ENCODE results near the gene ATP6AP1. TPM values are rescaled to one million over a fixed set of nuclear protein-coding genes. Genes with fewer than 3 reads are reported as not detected.

ATP6AP1 gene
- polyA plus RNA-seq, 4 donors = 90.0 to 165 (median 151) TPM

DNA sequence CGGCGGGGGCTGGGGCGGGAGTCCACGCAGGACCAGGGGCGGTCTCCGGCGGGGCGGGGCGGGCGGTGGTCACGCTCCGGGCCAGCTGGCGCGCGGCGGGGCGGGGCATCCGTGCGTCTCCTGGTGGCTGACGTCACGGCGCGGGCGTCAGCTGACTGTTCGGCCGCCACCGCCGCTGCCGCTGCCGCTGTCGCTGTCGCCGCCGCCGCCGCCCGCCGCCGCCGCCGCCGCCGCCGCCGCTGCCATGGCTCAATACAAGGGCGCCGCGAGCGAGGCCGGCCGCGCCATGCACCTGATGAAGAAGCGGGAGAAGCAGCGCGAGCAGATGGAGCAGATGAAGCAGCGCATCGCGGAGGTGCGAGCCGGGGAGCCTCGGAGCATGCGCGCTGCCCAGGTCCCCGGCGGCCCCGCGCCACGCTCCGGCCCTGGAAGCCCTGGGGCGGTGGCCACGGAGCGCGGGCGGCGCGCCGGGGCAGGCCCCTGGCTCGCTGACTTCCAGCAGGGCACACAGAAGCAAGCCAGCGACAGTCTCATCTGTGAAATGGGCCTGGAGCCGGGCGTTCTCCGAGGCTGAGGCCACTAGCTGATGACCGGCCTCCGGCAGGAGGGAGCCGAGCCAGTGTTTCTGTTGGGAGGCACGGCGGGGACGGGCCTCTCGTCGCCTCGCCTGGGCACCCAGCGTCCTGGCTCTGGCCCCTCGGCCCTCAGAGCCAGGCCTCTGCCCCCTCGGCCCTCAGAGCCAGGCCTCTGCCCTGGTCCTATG lies 15.7 kb downstream of the ATP6AP1 start, which contains the start of gene FAM50A:
Gene FAM50A, plus strand, starts transcription at position 150 of the 763 bp plus-strand sequence. Its CDS starts 95 bp downstream, at position 245.
- no peak for DNase-seq (ENCODE audit: low read depth in 4 of 4, low spot score in 3 of 4)

DNA sequence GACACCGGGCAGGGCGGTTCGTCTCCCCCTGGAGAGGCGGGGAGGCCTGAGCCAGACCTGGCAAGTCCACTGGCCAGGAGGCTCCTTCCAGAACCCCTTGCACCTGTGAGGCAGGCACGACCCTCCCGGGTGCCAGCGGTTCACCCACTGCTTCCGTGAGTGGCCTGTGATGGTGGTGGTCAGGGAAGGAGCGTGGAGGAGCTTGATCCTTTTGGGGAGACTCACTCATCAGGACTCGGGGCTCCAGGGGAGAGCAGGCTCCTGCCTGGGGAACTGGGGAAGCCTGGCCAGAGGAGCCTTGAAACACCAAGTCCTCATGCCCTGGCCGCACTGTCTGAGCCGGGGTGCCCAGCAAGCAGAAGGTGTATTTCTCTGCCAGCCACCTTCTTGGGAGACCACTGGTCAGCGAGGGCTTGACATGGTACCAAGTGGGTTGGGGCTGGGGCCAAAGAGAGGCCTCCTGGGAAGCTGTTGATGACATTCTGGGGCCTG lies 16.3 kb downstream of the ATP6AP1 start:
- no peak for DNase-seq (ENCODE audit: low read depth in 4 of 4, low spot score in 3 of 4)

DNA sequence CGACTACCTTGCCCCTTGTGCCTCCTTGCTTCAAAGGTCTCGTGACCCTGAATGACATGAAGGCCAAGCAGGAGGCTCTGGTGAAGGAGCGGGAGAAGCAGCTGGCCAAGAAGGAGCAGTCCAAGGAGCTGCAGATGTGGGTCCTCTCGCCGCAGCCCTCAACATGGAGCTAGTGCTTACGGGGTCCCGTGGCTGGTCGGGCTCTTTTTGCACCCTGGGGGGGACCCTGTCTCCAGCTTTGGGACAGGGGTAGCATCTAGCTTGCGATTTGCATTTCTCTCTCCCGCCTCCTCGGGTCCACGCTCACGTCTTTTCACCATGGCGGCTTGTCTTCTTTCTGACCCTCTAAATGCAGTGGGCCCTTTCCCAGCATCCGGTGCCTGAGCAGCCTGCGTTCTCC lies 17.3 kb downstream of the ATP6AP1 start:
- no peak for DNase-seq (ENCODE audit: low read depth in 4 of 4, low spot score in 3 of 4)

DNA sequence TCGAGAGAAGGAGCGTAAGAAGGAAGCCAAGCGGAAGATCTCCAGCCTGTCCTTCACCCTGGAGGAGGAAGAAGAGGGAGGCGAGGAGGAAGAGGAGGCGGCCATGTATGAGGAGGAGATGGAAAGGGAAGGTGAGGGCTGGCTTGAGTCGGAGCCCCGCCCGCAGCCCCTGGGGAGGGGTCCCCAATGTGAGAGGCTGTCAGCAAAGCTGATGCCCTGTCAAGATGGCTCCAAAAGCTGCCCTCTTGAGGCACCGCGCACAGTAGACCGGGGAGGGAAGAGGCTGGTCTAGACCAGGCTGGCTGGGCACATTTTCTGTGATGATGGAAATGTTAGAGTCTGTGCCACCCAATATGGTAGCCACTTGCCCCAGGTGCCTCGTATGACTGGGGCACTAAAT lies 18.0 kb downstream of the ATP6AP1 start:
- DNase-seq (ENCODE audit: low read depth in 4 of 4, low spot score in 3 of 4) = no peak

DNA sequence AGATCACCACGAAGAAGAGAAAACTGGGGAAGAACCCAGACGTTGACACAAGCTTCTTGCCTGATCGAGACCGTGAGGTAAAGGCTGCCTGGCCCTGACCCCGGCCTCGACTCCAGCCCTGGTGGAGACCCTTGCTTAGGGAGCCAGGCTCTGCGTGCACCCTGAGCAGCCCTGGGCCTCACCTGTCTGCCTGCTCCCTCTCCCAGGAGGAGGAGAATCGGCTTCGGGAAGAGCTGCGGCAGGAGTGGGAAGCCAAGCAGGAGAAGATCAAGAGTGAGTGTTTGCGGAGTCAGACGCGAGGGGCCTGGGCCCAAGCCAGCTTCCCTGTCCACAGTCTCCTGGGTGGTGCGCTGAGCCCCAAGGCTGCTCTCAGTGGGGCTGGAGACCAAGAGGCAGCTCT lies 20.0 kb downstream of the ATP6AP1 start:
- DNase-seq (ENCODE audit: low read depth in 4 of 4, low spot score in 3 of 4) = no peak

DNA sequence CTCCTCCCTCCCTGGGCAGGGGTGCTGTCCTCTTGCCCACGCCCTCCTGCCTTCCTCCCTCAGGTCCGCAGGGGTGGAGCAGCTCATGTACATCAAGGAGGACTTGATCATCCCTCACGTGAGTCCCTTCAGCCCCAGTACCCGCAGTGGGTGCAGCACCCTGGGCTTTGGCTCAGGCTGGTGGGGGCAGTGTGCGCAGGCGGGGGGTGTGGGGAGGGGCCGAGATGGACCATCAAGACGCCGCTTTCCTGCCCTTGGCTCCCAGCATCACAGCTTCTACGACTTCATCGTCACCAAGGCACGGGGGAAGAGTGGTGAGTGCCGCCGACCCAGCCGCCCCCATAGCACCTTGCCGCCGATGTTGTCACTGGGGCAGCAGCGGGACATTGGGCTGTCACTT lies 21.1 kb downstream of the ATP6AP1 start:
- DNase-seq (ENCODE audit: low read depth in 4 of 4, low spot score in 3 of 4) = no peak

DNA sequence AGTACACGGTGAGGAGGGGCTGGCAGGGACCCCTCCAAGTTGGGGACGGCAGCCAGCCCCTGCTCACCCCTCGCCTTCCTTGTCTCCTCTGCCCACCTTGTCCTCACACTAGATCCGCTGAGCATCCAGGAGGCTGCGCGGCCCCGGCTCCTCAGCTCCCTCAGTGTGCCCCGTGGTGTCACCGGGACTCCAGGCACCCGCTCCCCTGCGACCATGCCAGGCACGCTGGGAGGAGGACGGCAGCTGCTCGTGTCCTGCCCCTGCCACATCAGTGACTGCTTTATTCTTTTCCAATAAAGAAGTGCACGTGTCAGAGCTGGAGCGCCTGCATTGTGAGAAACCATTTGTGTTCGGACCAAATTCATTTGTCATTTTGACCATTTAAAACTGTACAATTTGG lies 21.8 kb downstream of the ATP6AP1 start:
- DNase-seq (ENCODE audit: low read depth in 4 of 4, low spot score in 3 of 4) = no peak

DNA sequence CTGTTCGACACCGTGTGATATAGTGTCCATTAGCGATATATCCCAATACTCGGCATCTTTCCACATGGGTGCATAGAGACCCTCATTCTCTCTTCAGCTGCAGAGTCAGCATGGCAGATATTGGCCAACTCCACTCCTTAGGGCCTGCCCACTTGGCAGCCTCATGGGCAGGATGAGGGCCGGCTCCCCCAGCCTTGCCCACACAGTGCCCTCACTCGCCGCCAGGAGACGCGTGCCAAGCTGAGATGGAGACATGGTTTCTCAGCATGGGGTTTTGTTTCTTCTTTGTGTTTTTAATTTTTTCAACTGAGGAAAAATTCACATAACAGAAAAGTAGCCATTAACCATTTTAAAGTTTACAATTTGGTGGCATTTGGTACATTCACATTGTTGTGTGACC lies 24.3 kb downstream of the ATP6AP1 start:
- DNase-seq (ENCODE audit: low read depth in 4 of 4, low spot score in 3 of 4) = no peak

DNA sequence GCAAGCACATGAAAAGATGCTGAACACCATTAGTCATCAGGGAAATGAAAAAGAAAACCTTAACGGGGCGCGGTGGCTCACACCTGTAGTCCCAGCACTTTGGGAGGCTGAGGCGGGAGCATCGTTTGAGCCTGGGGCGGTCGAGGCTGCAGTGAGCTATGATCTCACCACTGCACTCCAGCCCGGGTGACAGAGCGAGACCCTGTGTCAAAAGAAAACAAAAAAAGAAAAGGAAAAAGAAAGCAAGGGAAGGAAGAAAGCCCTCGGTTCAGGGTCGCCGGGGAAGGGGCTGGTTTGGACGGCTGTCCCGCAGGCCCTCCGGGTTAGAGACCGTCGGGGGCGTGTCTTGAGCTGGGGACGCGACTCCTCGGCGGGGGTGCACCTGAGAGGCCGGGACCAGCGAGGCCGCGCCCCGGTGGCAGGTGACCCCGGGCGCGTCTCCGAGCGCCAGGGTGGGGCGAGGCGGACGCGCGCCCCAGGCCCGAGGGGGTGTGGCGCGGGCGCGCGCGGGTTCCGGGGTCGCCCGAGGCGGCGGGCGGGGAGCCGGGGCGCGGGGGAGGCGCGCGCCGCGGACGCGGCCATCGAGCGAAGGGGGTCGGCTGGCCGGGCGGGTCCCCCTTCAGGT lies 29.1 kb downstream of the ATP6AP1 start:
- no peak for DNase-seq (ENCODE audit: low read depth in 4 of 4, low spot score in 3 of 4)

DNA sequence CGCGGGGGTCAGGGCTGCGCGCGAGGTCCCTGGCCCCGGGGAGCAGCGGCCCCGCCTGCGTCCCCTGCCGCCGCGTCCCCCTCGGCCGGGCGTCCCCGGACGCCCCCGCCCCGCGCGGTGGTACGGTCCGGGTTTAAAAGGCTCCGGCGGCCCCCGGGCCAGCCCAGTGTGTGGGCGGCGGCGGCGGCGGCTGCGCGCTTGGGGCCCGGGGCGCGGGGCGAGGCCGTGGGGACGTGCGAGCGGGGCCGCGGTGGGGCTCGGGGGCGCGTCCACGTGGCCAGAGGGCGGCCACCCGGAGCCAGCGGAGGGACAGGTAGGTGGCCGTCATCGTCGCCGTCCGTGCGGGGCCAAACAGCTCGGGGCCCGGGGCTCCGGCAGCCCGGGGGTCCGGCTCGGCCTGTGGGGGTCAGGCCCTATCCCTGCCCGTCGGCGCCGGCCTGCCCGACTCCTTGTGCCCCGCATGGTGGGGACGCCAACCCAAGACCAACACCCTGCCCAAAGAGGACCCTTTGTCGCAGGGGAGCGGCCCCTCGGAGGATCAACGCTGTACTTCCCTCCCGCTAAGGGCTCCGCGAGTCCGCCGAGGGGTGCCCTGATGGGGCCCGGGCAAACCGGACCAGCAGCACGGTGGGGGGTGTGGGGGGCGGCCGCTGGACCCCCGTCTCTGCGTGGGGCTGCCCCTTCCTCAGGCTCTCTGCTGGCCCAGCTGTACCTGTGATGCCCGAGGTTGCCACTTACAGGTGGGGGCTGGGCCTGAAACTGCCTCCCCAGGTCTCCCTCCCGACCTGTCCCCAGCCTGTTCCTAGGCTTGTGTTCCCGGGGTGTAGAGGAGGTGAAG lies 29.9 kb downstream of the ATP6AP1 start, which contains the start of gene PLXNA3:
Gene PLXNA3, plus strand, starts transcription at position 166 of the 838 bp plus-strand sequence. CDS start 1,903 bp downstream, outside the sequence.
- no peak for DNase-seq (ENCODE audit: low read depth in 4 of 4, low spot score in 3 of 4)

DNA sequence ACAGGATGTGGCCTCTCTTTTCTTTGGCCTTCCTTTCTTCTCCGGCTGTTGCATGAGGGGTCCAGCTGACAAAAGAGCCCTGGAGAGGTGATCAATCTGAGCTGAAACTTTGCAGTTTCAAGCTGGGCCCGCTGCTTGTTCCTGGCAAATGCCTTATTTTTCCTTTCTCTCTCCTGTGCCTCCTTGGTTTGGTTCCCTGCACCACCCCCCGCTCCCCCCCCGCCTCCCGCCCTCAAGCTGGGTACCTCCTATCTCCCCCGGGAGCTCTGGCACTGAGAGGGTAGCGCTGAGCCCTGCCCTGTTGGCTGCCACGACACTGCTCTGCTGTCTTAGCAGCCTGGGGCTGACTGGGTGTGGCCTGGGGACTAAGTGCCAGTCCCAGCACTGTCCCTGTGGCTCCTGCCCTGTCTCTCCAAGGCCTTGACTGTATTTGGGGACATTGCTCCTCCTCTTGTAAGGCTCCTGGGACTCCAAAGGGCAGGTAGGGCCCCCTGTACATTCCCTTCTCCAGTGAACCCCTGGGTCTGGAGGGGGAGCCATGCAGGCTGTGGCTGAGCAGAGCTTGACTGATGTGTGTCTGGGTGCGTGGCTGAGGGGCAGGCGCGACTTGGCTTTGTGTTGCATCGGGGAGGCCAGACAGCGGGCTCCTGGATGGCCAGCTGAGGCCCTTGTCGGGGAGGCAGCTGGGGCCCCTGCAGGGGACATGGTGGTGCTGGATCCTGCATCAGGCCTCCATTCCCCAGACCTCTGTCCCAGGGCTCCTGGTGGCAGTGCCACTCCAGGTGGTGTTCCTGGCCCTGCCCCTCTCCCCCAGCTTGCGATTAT lies 30.7 kb downstream of the ATP6AP1 start:
- no peak for DNase-seq (ENCODE audit: low read depth in 4 of 4, low spot score in 3 of 4)

DNA sequence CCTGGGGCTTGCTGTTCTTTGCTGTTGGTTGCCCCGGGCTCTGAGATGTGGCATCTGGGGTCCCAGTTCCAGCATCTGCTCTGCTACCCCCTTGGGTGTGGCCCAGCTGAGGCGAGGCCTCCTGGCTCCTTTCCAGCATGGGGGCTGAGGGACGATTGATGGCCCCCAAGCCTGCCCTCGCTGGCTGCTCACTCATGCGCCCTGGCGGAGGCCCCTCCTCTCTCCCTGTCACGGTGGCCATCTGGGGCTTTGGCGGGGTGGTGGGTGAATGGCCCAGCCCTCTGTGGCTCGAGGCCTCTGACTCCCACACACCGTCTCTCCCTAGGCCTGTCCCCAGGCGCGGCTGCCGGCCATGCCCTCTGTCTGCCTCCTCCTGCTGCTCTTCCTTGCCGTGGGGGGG lies 31.4 kb downstream of the ATP6AP1 start:
- DNase-seq (ENCODE audit: low read depth in 4 of 4, low spot score in 3 of 4) = no peak

DNA sequence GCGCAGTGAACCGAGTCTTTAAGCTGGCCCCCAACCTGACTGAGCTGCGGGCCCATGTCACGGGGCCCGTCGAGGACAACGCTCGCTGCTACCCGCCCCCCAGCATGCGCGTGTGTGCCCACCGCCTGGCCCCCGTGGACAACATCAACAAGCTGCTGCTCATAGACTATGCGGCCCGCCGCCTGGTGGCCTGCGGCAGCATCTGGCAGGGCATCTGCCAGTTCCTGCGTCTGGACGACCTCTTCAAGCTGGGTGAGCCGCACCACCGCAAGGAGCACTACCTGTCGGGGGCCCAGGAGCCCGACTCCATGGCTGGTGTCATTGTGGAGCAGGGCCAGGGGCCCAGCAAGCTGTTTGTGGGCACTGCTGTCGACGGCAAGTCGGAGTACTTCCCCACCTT lies 31.8 kb downstream of the ATP6AP1 start:
- DNase-seq (ENCODE audit: low read depth in 4 of 4, low spot score in 3 of 4) = no peak

DNA sequence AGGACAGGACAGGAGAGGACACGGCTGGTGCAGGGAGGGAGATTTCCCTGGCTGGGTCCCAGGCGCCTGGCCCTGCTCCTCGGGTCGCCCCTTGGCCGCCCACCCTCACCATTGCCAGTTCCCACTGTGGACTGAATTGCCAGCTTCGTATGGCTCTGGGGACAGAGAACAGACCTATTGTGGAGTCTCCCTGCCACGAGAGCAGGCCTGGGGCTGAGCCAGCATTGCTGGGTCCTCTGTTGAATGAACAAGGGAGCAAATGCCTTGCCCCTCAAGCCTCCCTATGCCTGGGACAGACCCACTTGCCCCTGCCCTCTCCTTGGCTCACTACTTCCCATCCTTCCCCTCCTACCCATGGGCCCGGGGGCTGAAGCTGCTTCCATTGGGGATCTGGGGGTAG lies 33.9 kb downstream of the ATP6AP1 start:
- DNase-seq (ENCODE audit: low read depth in 4 of 4, low spot score in 3 of 4) = no peak

DNA sequence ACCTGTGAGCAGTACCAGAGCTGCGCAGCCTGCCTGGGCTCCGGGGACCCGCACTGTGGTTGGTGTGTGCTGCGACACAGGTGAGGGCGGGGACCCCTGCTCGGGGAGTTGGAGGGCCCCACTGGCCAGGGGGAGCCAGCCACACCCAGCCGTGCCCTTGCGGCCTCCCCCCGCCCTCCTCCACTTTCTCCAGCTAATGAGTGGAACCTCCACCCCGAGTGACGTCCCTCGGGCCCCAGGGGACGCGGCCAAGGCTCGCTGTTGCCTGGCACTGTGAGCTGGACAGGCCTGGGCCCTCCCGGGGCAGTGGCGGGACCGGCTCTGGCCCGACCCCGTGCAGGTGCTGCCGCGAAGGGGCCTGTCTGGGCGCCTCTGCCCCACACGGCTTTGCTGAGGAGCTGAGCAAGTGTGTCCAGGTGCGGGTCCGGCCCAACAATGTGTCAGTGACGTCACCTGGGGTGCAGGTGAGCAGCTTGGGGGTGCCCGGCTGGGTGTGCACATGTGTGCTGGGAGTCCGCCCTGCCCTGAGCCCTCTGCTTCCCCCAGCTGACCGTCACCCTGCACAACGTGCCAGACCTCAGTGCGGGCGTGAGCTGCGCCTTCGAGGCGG lies 35.2 kb downstream of the ATP6AP1 start:
- no peak for DNase-seq (ENCODE audit: low read depth in 4 of 4, low spot score in 3 of 4)

DNA sequence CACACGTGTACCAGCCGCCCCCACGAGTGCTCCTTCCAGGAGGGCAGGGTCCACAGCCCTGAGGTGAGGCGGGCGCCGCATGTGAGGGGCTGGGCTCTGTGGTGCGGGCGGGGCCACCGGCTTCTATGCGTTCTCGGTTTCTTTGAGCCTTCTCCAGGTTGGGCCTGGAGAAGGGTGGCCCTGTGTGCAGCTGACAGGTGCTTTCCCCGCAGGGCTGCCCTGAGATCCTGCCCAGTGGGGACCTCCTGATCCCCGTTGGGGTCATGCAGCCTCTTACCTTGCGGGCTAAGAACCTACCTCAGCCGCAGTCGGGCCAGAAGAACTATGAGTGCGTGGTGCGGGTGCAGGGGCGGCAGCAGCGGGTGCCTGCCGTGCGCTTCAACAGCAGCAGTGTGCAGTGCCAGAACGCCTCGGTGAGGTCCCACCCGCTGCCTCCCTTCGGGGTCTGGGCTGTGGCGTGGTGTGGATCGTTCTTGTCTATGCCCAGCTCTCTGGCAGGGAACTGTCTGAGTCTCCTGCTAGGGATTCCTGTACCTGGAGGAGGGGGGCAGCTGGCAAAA lies 36.4 kb downstream of the ATP6AP1 start:
- no peak for DNase-seq (ENCODE audit: low read depth in 4 of 4, low spot score in 3 of 4)

DNA sequence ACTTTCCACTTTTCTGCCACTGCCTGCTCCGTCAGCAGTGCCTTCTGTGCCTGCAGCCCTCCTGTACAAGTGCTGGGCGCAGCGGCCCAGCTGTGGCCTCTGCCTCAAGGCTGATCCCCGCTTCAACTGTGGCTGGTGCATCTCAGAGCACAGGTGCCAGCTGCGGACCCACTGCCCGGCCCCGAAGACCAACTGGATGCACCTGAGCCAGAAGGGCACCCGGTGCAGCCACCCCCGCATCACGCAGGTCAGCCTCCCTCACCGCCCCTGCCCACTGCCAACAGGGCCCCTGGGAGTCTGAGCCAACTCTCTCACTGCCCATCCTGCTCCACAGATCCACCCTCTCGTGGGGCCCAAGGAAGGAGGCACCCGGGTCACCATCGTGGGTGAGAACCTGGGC lies 37.1 kb downstream of the ATP6AP1 start:
- DNase-seq (ENCODE audit: low read depth in 4 of 4, low spot score in 3 of 4) = no peak

DNA sequence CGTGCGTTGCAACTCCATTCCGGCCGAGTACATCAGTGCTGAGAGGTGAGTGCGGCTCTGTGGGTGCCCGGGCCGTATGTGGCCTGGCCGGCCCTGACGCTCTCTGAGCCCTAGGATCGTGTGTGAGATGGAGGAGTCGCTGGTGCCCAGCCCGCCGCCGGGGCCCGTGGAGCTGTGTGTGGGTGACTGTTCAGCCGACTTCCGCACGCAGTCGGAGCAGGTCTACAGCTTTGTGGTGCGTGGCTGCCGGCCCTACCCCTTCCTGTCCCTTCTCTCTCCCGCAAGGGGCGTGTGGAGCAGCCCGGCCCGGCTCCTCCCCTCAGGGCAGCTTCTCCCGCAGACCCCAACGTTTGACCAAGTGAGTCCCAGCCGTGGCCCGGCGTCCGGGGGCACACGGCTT lies 37.6 kb downstream of the ATP6AP1 start:
- DNase-seq (ENCODE audit: low read depth in 4 of 4, low spot score in 3 of 4) = no peak

DNA sequence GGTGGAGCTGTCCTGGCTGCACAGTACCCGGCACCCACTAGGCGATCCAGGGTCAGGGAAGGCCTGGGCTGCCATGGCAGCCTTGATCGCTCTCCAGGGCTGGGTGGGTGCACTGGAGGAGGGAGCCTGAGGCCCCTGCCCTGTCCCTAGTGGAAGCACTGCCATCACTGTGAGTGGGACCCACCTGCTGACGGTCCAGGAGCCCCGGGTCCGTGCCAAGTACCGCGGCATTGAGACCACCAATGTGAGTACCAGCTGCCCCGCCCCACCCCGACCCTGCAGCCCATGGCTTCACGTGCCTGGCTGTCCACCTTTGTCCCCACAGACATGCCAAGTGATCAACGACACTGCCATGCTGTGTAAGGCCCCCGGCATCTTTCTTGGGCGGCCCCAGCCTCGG lies 38.4 kb downstream of the ATP6AP1 start:
- DNase-seq (ENCODE audit: low read depth in 4 of 4, low spot score in 3 of 4) = no peak

DNA sequence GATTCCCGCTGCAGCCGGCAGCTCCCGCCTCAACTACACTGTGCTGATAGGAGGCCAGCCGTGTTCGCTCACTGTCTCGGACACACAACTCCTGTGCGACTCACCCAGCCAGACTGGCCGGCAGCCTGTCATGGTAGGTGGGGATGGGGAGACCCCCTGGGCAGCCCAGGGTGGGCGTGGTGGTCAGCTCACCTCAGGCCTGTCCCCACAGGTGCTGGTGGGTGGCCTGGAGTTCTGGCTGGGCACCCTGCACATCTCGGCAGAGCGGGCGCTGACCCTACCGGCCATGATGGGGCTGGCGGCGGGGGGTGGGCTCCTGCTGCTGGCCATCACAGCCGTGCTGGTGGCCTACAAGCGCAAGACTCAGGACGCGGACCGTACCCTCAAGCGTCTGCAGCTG lies 39.1 kb downstream of the ATP6AP1 start:
- no peak for DNase-seq (ENCODE audit: low read depth in 4 of 4, low spot score in 3 of 4)
